ENCODE results near the gene GOSR2. TPM values are rescaled to one million over a fixed set of nuclear protein-coding genes. Genes with fewer than 3 reads are reported as not detected.
A peak's percentile ranks its signal among the peaks of the same experiment; 100 is the strongest.
"Not testable (repeated sequence)": the region's sequence is repeated elsewhere in the genome, so short reads cannot be mapped to it uniquely, and the experiment has no call there.

Gene GOSR2
- total RNA-seq, 4 donors from 2014 or later, result 45.9 to 88.3 (median 51.6) TPM

GRCh38 chr17:46916623-46917022, 6.3 kb upstream of the GOSR2 start:
- Histone ChIP-seq H3K4me1 (no peaks in the 10 kb centered on the region), H3K27ac (no peak overlapping the region), H3K36me3 (no peaks in the 10 kb centered on the region), H3K27me3 (no peaks in the 10 kb centered on the region), H3K4me3 (replicated peaks in 1 of 3) (no peak overlapping the region), H3K9me3 (no peaks in the 10 kb centered on the region)
- TF ChIP-seq POLR2A (IDR thresholded peaks at IDR 0.05), result no peak
- TF ChIP-seq, protein P1, sequence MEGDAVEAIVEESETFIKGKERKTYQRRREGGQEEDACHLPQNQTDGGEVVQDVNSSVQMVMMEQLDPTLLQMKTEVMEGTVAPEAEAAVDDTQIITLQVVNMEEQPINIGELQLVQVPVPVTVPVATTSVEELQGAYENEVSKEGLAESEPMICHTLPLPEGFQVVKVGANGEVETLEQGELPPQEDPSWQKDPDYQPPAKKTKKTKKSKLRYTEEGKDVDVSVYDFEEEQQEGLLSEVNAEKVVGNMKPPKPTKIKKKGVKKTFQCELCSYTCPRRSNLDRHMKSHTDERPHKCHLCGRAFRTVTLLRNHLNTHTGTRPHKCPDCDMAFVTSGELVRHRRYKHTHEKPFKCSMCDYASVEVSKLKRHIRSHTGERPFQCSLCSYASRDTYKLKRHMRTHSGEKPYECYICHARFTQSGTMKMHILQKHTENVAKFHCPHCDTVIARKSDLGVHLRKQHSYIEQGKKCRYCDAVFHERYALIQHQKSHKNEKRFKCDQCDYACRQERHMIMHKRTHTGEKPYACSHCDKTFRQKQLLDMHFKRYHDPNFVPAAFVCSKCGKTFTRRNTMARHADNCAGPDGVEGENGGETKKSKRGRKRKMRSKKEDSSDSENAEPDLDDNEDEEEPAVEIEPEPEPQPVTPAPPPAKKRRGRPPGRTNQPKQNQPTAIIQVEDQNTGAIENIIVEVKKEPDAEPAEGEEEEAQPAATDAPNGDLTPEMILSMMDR (IDR thresholded peaks at IDR 0.05), result no peak
- WGBS, 2 donors, result 84 to 90% methylated on average over 3 of the region's 3 CpGs
- intact Hi-C loops (cut with DNase I), result no loop called here
- DNase-seq, result no peak

DNA sequence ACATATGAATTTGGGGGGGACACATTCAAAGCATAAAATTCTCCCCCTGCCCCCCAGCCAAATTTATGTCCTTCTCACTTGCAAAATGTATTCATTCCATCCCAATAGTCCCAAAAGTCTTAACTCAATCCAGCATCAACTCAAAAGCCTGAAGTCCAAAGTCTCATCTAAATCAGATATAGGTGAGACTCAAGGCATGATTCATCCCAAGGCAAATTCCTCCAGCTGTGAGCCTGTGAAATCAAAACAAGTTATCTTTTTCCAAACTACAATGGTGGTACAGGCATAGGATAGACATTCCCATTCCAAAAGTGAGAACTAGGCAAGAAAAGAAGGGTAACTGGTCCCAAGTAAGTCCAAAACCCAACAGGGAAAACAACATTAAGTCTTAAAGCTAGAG, 5.9 kb upstream of the GOSR2 start:
- TF ChIP-seq, protein P1 (IDR thresholded peaks at IDR 0.05), result no peak
- no peak for TF ChIP-seq POLR2A (IDR thresholded peaks at IDR 0.05)
- Histone ChIP-seq H3K9me3 (no peaks in the 10 kb centered on the region), H3K27me3 (no peaks in the 10 kb centered on the region), H3K4me3 (replicated peaks in 1 of 3) (no peak overlapping the region), H3K36me3 (no peaks in the 10 kb centered on the region), H3K4me1 (no peaks in the 10 kb centered on the region), H3K27ac (no peak overlapping the region)
- no peak for DNase-seq
- intact Hi-C loops (cut with DNase I), result no loop called here

DNA sequence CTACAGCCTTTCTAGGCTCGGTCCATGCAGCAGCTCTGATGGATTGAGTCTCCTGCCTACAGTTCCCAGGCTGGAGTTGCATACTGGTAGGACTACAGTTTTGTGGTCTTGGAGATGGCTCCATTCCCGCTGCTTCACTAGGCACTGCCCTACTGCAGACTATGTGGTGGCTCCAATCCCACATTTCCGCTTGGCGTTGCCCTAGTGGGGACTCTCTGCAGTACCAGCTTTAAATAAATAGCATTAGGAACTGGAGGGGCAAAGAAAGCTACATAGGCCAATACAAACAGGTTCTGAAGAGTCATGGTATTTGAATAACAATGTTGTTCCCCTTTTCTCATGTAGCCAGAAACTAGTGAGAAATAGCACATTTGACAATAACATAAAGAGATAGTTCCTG, 5.4 kb upstream of the GOSR2 start:
- Histone ChIP-seq H3K4me1 (peaks cover 0 to 4% of the 10 kb centered on the region in 2 donors), H3K9me3 (no peaks in the 10 kb centered on the region), H3K27ac (no peak overlapping the region), H3K36me3 (no peaks in the 10 kb centered on the region), H3K4me3 (replicated peaks in 1 of 3) (no peak overlapping the region), H3K27me3 (no peaks in the 10 kb centered on the region)
- no peak for DNase-seq
- TF ChIP-seq, protein P1 (IDR thresholded peaks at IDR 0.05), result no peak
- TF ChIP-seq POLR2A (IDR thresholded peaks at IDR 0.05), result no peak
- intact Hi-C loops (cut with DNase I), result no loop called here
- WGBS, 2 donors, result 68 to 69% methylated on average over 3 to 4 of the region's 4 CpGs

GRCh38 chr17:46921962-46922361, 998 bp upstream of the GOSR2 start:
- H3K27me3 ChIP-seq; H3K36me3 ChIP-seq; H3K27ac ChIP-seq; intact Hi-C loops (cut with DNase I); H3K9me3 ChIP-seq; H3K4me3 ChIP-seq (replicated peaks in 1 of 3); DNase-seq: not testable (repeated sequence)
- peaks cover 6 to 15% of the 10 kb centered on the region in 2 donors for H3K4me1 ChIP-seq
- 67 to 84% methylated on average over 4 of the region's 4 CpGs for WGBS, 2 donors

DNA sequence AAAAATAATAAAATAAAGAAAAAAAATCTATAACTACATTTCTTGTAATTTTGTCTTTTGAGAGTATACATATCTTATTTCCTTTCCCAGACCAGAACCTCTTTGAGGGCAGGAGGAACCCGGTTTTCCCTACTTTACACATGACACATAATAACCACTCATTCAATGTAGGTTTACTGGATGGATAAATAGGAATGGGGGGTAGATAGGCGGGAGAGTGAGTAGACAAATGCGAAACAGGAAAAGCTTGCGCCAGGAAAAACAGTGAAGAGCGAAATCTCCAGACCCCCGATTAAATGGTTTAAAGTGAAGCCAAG, 515 bp upstream of the GOSR2 start:
- H3K9me3 ChIP-seq, result no peaks in the 10 kb centered on the region
- H3K27me3 ChIP-seq, result no peaks in the 10 kb centered on the region
- TF ChIP-seq, protein P1 (IDR thresholded peaks at IDR 0.05), result no peak
- TF ChIP-seq POLR2A (IDR thresholded peaks at IDR 0.05), result no peak
- no peaks in the 10 kb centered on the region for H3K36me3 ChIP-seq
- intact Hi-C loops (cut with DNase I), result no loop called here
- DNase-seq, result no peak
- H3K27ac ChIP-seq, result peak overlapping the region; percentile 93 to 98 (median 96)
- 1% methylated on average over 6 of the region's 6 CpGs for WGBS, 2 donors
- peaks cover 6 to 15% of the 10 kb centered on the region in 2 donors for H3K4me1 ChIP-seq
- H3K4me3 ChIP-seq (replicated peaks in 1 of 3), result peak overlapping the region in 2 of 3 donors; percentile 58 to 79
